Stimulated activated CD4-positive, alpha-beta T cell treated with anti-CD3 and anti-CD28 coated beads, Interleukin-12 subunit alpha, Interleukin-12 subunit beta, amount 100 ng/mL, for 24 hours (primary cell): ENCODE data around the gene PRTN3.
"Not testable (repeated sequence)": the region's sequence is repeated elsewhere in the genome, so short reads cannot be mapped to it uniquely, and the experiment has no call there.

ENCODE experiments used
- DNase-seq, 2 experiments: peaks; one replicate each; pipeline ENCODE4 v3.0.0-alpha.2; 2020; ENCODE audit warnings: low read depth in 2 of 2

The PRTN3 gene

GRCh38 chr19:815775-816499, 24.9 kb upstream of the PRTN3 start:
- no peak for DNase-seq

- DNase-seq, result no peak
Measured at GRCh38 chr19:816500-816857, 24.3 kb upstream of the PRTN3 start.

GRCh38 chr19:820212-820611, 20.6 kb upstream of the PRTN3 start:
- not testable (repeated sequence) for DNase-seq

GRCh38 chr19:821231-821824, 19.5 kb upstream of the PRTN3 start:
- no peak for DNase-seq

GRCh38 chr19:821825-822503, 18.8 kb upstream of the PRTN3 start, which contains the start of gene PLPPR3:
PLPPR3 (minus strand) TSS chr19:821955; CDS start chr19:821559, 396 bp downstream.
- no peak for DNase-seq

- DNase-seq, result no peak
Measured at GRCh38 chr19:823565-824121, 17.2 kb upstream of the PRTN3 start.

GRCh38 chr19:824885-825284, 15.9 kb upstream of the PRTN3 start:
- DNase-seq, result no peak

- DNase-seq, result no peak
Measured at GRCh38 chr19:825897-826644, 14.7 kb upstream of the PRTN3 start.

- no peak for DNase-seq
Measured at GRCh38 chr19:827314-827709, 13.5 kb upstream of the PRTN3 start.

- DNase-seq, result no peak
Measured at GRCh38 chr19:827710-828321, 13.0 kb upstream of the PRTN3 start, which contains the start of gene AZU1. AZU1 (plus strand) TSS chr19:827837; CDS start chr19:827847, 10 bp downstream.

GRCh38 chr19:829129-829758, 11.6 kb upstream of the PRTN3 start:
- no peak for DNase-seq

- DNase-seq, result no peak
Measured at GRCh38 chr19:831407-832369, 9.1 kb upstream of the PRTN3 start.

- DNase-seq, result no peak
Measured at GRCh38 chr19:834216-834615, 6.6 kb upstream of the PRTN3 start.

GRCh38 chr19:835210-835810, 5.5 kb upstream of the PRTN3 start:
- DNase-seq, result no peak

- not testable (repeated sequence) for DNase-seq
Measured at GRCh38 chr19:842802-843179, 2.0 kb downstream of the PRTN3 start.

GRCh38 chr19:843180-843835, 2.5 kb downstream of the PRTN3 start:
- no peak for DNase-seq

- DNase-seq, result no peak
Measured at GRCh38 chr19:843836-844545, 3.2 kb downstream of the PRTN3 start.

- DNase-seq, result no peak
Measured at GRCh38 chr19:844546-844971, 3.8 kb downstream of the PRTN3 start.
